HEK293 (cell line): ENCODE measurements around the gene ABHD5.

Experiments
- PRDM1 ChIP-seq: fragments of 450-650 bp; formaldehyde crosslinking; IDR thresholded peaks from 2 replicates; pipeline ENCODE4; 2016; ENCODE audit warnings: missing biosample characterization, missing genetic modification characterization
- ZNF664 ChIP-seq: fragments of 450-650 bp; formaldehyde crosslinking; IDR thresholded peaks from 2 replicates; pipeline ENCODE4 v1.5.1; 2016; ENCODE audit warnings: missing biosample characterization, missing genetic modification characterization

DNA sequence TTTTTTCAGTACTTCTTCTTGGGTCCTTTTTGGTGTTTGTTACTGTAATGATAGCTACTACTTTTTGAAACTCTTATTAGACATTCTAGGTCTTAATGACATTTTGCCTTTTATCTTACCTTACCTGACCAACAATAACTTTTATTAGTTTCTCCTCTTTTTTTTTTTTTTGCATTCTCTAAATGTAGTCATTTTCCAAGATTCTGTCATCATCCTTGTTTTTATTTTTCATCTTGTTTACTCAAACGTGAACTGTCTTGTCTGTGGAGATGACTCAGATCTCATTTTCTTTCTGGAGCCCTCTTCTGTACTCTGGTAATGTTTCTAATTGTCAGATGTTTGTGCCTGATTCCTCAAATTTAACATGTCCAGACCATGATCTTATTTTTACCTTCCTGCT, 2.9 kb downstream of the ABHD5 start:
- TF ChIP-seq PRDM1 (tag by site-specific recombination) (no peak), ZNF664 (tag by site-specific recombination) (no peak)
